ENCODE measurements around the gene SRMS.

Gene SRMS

GRCh38 chr20:63531686-63532448 is 15.7 kb downstream of the SRMS start:
- Histone ChIP-seq H3K9ac (ENCODE audit: low read length) (no peak overlapping the region), H3K27me3 (replicated peaks; ENCODE audit: control insufficient read depth, insufficient read depth, low read length) (peaks cover 31% of the 10 kb centered on the region), H3K36me3 (ENCODE audit: control insufficient read depth, insufficient read depth, low read length, severe bottlenecking) (no peaks in the 10 kb centered on the region), H3K4me1 (ENCODE audit: control insufficient read depth, insufficient read depth, low read length) (peaks cover 7% of the 10 kb centered on the region), H3K9me3 (ENCODE audit: control insufficient read depth, low read length) (no peaks in the 10 kb centered on the region), H3K4me3 (ENCODE audit: low read length) (no peak overlapping the region)
- no peak for DNase-seq (ENCODE audit: low read depth)

GRCh38 chr20:63530788-63531160 is 16.8 kb downstream of the SRMS start:
- H3K27me3 ChIP-seq (replicated peaks; ENCODE audit: control insufficient read depth, insufficient read depth, low read length), result peaks cover 31% of the 10 kb centered on the region
- H3K9me3 ChIP-seq (ENCODE audit: control insufficient read depth, low read length), result no peaks in the 10 kb centered on the region
- H3K9ac ChIP-seq (ENCODE audit: low read length), result no peak overlapping the region
- H3K4me1 ChIP-seq (ENCODE audit: control insufficient read depth, insufficient read depth, low read length), result no peaks in the 10 kb centered on the region
- H3K36me3 ChIP-seq (ENCODE audit: control insufficient read depth, insufficient read depth, low read length, severe bottlenecking), result no peaks in the 10 kb centered on the region
- no peak for DNase-seq (ENCODE audit: low read depth)
- H3K4me3 ChIP-seq (ENCODE audit: low read length), result no peak overlapping the region

DNA sequence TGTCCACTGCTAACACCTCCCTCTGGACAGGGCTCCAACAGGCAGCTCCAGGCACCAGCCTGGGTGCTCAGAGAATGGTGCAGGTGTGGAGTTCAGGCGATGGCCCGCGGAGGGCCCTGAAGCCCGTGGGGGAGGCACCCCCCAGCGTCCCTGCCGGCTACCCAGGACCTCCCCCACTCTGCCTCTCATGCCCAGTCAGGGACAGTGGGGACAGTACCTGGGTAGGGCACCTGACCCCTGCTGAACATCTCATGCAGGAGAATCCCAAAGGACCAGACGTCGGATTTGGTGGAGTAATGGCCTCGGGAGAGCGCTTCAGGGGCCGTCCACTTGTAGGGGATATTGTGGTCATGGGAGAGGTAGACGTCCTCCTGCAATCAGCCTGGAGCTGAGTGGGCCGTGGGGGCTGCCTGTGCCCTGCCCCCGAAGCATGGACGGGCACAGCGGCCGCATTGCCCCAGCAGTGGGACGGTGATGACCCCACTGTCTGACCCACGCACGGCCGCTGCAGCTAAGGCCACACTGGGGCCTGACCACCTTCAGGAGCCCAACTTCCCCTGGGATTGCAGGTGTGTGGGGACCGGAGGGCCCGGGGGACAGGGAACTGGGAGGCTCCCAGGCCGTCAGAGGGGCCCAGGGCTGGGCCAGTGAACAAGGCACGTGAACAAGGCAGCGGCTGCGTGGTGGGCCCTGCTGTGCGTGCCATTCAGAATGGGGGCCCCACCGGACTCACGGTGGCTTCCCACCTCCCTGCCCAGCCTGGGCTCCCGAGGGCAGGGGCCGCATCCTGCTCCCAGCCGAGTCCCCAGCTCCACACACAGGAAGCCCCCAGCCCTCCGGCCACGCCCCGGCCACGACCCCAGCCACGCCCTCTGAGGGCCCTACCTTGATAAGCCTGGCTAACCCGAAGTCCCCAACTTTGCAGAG is 17.4 kb downstream of the SRMS start:
- H3K4me3 ChIP-seq (ENCODE audit: low read length), result no peak overlapping the region
- no peak for DNase-seq (ENCODE audit: low read depth)
- H3K9me3 ChIP-seq (ENCODE audit: control insufficient read depth, low read length), result no peaks in the 10 kb centered on the region
- H3K4me1 ChIP-seq (ENCODE audit: control insufficient read depth, insufficient read depth, low read length), result no peaks in the 10 kb centered on the region
- peaks cover 28% of the 10 kb centered on the region for H3K27me3 ChIP-seq (replicated peaks; ENCODE audit: control insufficient read depth, insufficient read depth, low read length)
- H3K9ac ChIP-seq (ENCODE audit: low read length), result no peak overlapping the region
- no peaks in the 10 kb centered on the region for H3K36me3 ChIP-seq (ENCODE audit: control insufficient read depth, insufficient read depth, low read length, severe bottlenecking)

- H3K4me3 ChIP-seq (ENCODE audit: low read length), result no peak overlapping the region
- no peaks in the 10 kb centered on the region for H3K9me3 ChIP-seq (ENCODE audit: control insufficient read depth, low read length)
- no peaks in the 10 kb centered on the region for H3K36me3 ChIP-seq (ENCODE audit: control insufficient read depth, insufficient read depth, low read length, severe bottlenecking)
- no peaks in the 10 kb centered on the region for H3K4me1 ChIP-seq (ENCODE audit: control insufficient read depth, insufficient read depth, low read length)
- no peak for DNase-seq (ENCODE audit: low read depth)
- H3K27me3 ChIP-seq (replicated peaks; ENCODE audit: control insufficient read depth, insufficient read depth, low read length), result peaks cover 20% of the 10 kb centered on the region
- H3K9ac ChIP-seq (ENCODE audit: low read length), result no peak overlapping the region
These were observed 18.2 kb downstream of the SRMS start for GRCh38 chr20:63529180-63529860.

DNA sequence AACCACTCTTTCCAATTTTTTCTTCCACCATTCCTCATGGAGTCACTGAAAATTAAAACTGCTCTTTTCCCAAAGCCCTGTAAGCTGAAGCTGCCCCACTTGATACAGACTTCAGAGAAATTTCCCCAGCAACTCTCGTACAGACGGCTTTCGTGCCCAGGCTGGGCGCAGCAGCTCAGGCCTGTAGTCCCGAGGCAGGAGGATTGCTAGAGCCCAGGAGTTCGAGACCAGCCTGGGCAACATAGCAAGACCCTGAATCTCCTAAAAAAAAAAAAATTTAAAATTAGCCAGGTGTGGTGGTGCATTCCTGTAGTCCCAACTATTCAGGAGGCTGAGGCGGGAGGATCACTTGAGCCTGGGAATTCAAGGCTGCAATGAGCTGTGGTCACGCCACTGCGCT is 20.4 kb downstream of the SRMS start:
- Histone ChIP-seq H3K4me3 (ENCODE audit: low read length) (no peak overlapping the region), H3K27me3 (replicated peaks; ENCODE audit: control insufficient read depth, insufficient read depth, low read length) (peaks cover 11% of the 10 kb centered on the region), H3K9ac (ENCODE audit: low read length) (no peak overlapping the region), H3K4me1 (ENCODE audit: control insufficient read depth, insufficient read depth, low read length) (peaks cover 5% of the 10 kb centered on the region), H3K36me3 (ENCODE audit: control insufficient read depth, insufficient read depth, low read length, severe bottlenecking) (peaks cover 8% of the 10 kb centered on the region), H3K9me3 (ENCODE audit: control insufficient read depth, low read length) (peaks cover 3% of the 10 kb centered on the region)
- no peak for DNase-seq (ENCODE audit: low read depth)

DNA sequence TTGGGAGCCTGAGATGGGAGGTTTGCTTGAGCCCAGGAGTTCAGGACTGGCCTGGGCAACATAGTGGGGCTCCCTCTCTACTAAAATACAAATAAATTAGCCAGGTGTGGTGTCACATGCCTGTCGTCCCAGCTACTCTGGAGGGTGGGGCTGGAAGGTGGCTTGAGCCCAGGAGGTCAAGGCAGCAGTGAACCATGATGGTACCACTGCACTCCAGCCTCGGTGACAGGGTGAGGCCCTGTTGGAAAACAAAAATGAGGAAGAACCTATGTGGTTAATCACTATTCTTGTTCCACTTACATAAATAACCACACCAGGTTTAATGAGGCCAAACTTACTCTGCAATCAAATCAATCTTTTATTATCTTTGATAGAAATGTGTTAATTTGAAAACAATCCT is 21.6 kb downstream of the SRMS start:
- Histone ChIP-seq H3K4me1 (ENCODE audit: control insufficient read depth, insufficient read depth, low read length) (peaks cover 11% of the 10 kb centered on the region), H3K27me3 (replicated peaks; ENCODE audit: control insufficient read depth, insufficient read depth, low read length) (peaks cover 4% of the 10 kb centered on the region), H3K9ac (ENCODE audit: low read length) (no peak overlapping the region), H3K9me3 (ENCODE audit: control insufficient read depth, low read length) (peaks cover 3% of the 10 kb centered on the region), H3K4me3 (ENCODE audit: low read length) (no peak overlapping the region), H3K36me3 (ENCODE audit: control insufficient read depth, insufficient read depth, low read length, severe bottlenecking) (peaks cover 10% of the 10 kb centered on the region)
- DNase-seq (ENCODE audit: low read depth), result no peak

- DNase-seq (ENCODE audit: low read depth), result no peak
- Histone ChIP-seq H3K9ac (ENCODE audit: low read length) (no peak overlapping the region), H3K27me3 (replicated peaks; ENCODE audit: control insufficient read depth, insufficient read depth, low read length) (peaks cover 4% of the 10 kb centered on the region), H3K36me3 (ENCODE audit: control insufficient read depth, insufficient read depth, low read length, severe bottlenecking) (peaks cover 10% of the 10 kb centered on the region), H3K9me3 (ENCODE audit: control insufficient read depth, low read length) (peaks cover 3% of the 10 kb centered on the region), H3K4me1 (ENCODE audit: control insufficient read depth, insufficient read depth, low read length) (peaks cover 11% of the 10 kb centered on the region), H3K4me3 (ENCODE audit: low read length) (no peak overlapping the region)
These were observed 22.4 kb downstream of the SRMS start for GRCh38 chr20:63525185-63525584.

GRCh38 chr20:63522981-63523611 is 24.5 kb downstream of the SRMS start:
- Histone ChIP-seq H3K36me3 (ENCODE audit: control insufficient read depth, insufficient read depth, low read length, severe bottlenecking) (peaks cover 10% of the 10 kb centered on the region), H3K27me3 (replicated peaks; ENCODE audit: control insufficient read depth, insufficient read depth, low read length) (no peaks in the 10 kb centered on the region), H3K9me3 (ENCODE audit: control insufficient read depth, low read length) (peaks cover 3% of the 10 kb centered on the region), H3K9ac (ENCODE audit: low read length) (no peak overlapping the region), H3K4me3 (ENCODE audit: low read length) (no peak overlapping the region), H3K4me1 (ENCODE audit: control insufficient read depth, insufficient read depth, low read length) (peaks cover 17% of the 10 kb centered on the region)
- no peak for DNase-seq (ENCODE audit: low read depth)

DNA sequence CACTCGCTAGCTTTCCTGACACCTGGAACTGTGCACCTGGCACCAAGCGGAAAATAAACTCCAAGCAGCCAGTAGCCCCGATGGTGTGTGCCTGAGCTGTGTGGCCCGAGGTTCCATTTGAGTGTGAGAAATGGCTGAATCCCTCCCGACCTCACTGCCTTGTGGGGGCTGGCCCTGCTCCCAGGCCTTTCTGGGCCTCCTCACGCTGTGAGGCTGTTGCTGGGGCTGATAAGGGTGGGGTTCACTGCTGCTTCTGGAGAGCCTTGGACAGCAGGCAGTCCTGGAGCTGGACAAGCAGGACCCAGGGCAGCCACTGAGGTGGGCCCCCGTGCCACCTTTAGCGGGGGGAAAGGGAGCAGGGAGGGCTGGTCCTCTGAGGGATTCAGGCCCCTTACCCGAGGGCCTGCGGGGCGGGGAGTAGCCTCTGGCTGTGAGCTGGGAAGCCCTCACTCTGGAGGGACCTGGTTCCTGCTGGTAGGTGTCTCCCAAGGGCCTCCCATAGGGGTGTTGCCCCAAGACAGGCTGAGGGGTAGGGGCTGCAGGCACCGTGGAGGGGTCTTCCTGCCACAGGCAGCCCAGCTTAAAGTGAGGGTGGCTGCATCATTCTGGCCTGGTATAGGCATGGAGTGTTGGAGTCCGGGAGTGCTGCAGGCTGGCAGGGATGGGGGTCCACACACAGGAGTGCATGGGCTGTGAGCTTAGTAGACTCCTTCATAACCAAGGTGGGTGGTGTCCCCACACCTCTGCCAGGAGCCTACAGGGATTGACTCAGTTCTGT is 25.3 kb downstream of the SRMS start:
- Histone ChIP-seq H3K9ac (ENCODE audit: low read length) (peak overlapping the region; percentile 63), H3K9me3 (ENCODE audit: control insufficient read depth, low read length) (peaks cover 3% of the 10 kb centered on the region), H3K4me1 (ENCODE audit: control insufficient read depth, insufficient read depth, low read length) (peaks cover 17% of the 10 kb centered on the region), H3K27me3 (replicated peaks; ENCODE audit: control insufficient read depth, insufficient read depth, low read length) (no peaks in the 10 kb centered on the region), H3K36me3 (ENCODE audit: control insufficient read depth, insufficient read depth, low read length, severe bottlenecking) (peaks cover 10% of the 10 kb centered on the region), H3K4me3 (ENCODE audit: low read length) (peak overlapping the region; percentile 67)
- no peak for DNase-seq (ENCODE audit: low read depth)

DNA sequence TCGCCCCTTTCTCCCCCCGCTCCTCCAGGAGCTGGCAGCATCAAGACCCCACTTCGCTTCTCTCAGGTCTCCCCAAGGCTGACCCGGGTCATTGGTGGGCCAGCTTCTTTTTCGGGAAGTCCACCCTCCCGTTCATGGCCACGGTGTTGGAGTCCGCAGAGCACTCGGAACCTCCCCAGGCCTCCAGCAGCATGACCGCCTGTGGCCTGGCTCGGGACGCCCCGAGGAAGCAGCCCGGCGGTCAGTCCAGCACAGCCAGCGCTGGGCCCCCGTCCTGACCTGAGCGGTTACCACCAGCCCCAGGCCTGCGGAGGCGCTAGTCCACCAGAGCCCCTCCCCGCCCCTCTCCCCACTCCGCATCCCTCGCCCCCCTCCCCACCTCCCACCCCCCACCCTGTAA is 25.9 kb downstream of the SRMS start:
- DNase-seq (ENCODE audit: low read depth), result peak; percentile 37
- peak overlapping the region; percentile 89 for H3K9ac ChIP-seq (ENCODE audit: low read length)
- H3K4me3 ChIP-seq (ENCODE audit: low read length), result peak overlapping the region; percentile 91

More for the DNA sequence above, 25.9 kb downstream of the SRMS start:
- Histone ChIP-seq H3K9me3 (ENCODE audit: control insufficient read depth, low read length) (peaks cover 3% of the 10 kb centered on the region), H3K4me1 (ENCODE audit: control insufficient read depth, insufficient read depth, low read length) (peaks cover 17% of the 10 kb centered on the region), H3K27me3 (replicated peaks; ENCODE audit: control insufficient read depth, insufficient read depth, low read length) (no peaks in the 10 kb centered on the region), H3K36me3 (ENCODE audit: control insufficient read depth, insufficient read depth, low read length, severe bottlenecking) (peaks cover 10% of the 10 kb centered on the region)

Measured in adipocyte (in vitro differentiated cells).